H7 (cell line): ENCODE results near the gene ATP8B4. TPM values are rescaled to one million over a fixed set of nuclear protein-coding genes. Genes with fewer than 3 reads are reported as not detected.
A peak's percentile ranks its signal among the peaks of the same experiment; 100 is the strongest.

Experiments used
- DNase-seq: peaks from one replicate; pipeline ENCODE4 v3.0.0; 2012
- H3K27me3 ChIP-seq: 2 replicates; pipeline ENCODE4 v1.6.0; 2011; ENCODE audit warnings: mild to moderate bottlenecking, low read length; ENCODE audit not compliant: control insufficient read depth, insufficient read depth
- H3K36me3 ChIP-seq: replicated peaks from 2 replicates; pipeline ENCODE4 v1.5.1; 2011; ENCODE audit warnings: low read length; ENCODE audit not compliant: control insufficient read depth, insufficient read depth
- H3K4me3 ChIP-seq: 2 replicates; pipeline ENCODE4 v1.5.1; 2011; ENCODE audit warnings: low read depth, mild to moderate bottlenecking, control low read depth, low read length, moderate library complexity; ENCODE audit not compliant: insufficient read depth
- total RNA-seq: library from RNA; depleted of rRNA; stranded (reverse); fragments of >200 nt; shearing (Covaris generic); gene quantifications from 2 replicates; pipeline ENCODE4 v1.2.3, GENCODE V29; 2014

The ATP8B4 gene
- total RNA-seq, 1 experiment from 2014 or later: not detected

- H3K4me3 ChIP-seq: no peak overlapping the region
- no peaks in the 10 kb centered on the region for H3K36me3 ChIP-seq
- DNase-seq: no peak
- no peaks in the 10 kb centered on the region for H3K27me3 ChIP-seq
These were observed 106.2 kb downstream of the ATP8B4 start for GRCh38 chr15:50012790-50013189.

DNA sequence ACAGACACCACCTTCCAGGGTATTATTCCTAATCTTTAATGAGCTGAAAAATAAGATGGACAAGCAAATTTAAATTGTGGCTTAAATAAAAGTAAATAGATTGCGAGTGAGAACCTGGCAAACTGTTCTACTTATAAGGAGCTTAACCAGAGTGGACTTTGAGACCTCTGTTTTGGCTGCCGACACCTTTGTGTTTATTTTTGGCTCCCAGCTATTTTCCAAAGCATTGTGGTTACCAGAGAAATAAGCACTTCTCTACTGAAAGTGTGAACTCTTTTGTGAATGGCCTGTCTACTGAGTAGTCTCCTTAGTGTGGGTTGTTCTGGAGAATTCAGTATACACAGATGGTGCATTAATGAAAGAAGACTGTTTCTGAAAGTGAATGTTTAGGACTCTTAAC is 109.4 kb downstream of the ATP8B4 start:
- Histone ChIP-seq H3K4me3 (no peak overlapping the region), H3K27me3 (no peaks in the 10 kb centered on the region), H3K36me3 (no peaks in the 10 kb centered on the region)
- DNase-seq: no peak

GRCh38 chr15:50003786-50004334 is 115.2 kb downstream of the ATP8B4 start:
- Histone ChIP-seq H3K36me3 (no peaks in the 10 kb centered on the region), H3K27me3 (no peaks in the 10 kb centered on the region), H3K4me3 (no peak overlapping the region)
- DNase-seq: peak; percentile 31

GRCh38 chr15:49991587-49991986 is 127.4 kb downstream of the ATP8B4 start:
- Histone ChIP-seq H3K36me3 (no peaks in the 10 kb centered on the region), H3K27me3 (no peaks in the 10 kb centered on the region), H3K4me3 (no peak overlapping the region)
- DNase-seq: no peak

- H3K4me3 ChIP-seq: no peak overlapping the region
- DNase-seq: no peak
- no peaks in the 10 kb centered on the region for H3K36me3 ChIP-seq
- no peaks in the 10 kb centered on the region for H3K27me3 ChIP-seq
These were observed 128.0 kb downstream of the ATP8B4 start for GRCh38 chr15:49990835-49991545.

DNA sequence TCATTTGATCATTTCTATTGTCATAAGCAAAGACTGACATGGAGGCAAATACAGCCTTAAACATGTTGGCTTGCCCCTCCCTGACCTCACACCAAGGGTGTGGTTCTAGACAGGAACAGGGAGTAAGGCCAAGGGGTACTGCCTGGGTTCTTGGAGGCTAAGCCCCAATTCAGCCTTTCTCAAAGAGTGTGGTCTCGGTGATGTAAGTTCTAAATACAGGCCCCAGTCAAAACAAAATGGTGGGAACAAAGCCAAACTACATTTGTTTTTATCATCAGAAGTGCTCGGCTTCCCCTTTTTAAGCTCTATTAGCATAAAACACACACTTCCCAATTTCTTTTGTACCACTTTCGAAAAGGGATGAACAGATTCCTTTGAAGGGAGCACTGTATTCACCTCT is 129.5 kb downstream of the ATP8B4 start:
- Histone ChIP-seq H3K27me3 (no peaks in the 10 kb centered on the region), H3K4me3 (no peak overlapping the region), H3K36me3 (no peaks in the 10 kb centered on the region)
- no peak for DNase-seq

- Histone ChIP-seq H3K27me3 (no peaks in the 10 kb centered on the region), H3K4me3 (no peak overlapping the region), H3K36me3 (no peaks in the 10 kb centered on the region)
- no peak for DNase-seq
These were observed 130.3 kb downstream of the ATP8B4 start for GRCh38 chr15:49988766-49989165.

DNA sequence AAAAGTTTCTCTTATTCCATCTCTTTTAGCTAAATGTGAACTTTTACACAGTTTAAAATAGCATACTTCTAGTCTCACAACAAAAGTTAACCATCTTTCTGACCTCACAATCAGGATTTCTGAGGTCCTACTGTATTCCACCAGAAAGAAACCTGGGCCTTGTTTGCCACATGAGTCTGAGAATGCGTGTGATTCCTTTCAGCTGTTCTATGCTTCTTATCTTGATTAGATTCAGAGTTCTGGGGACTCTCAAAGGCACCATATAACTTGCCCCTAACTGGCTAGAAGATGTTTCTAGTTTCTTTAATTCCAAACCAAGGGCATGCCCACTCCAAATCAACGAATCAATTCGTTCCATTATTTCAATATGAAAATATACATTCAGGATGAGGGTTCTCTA is 131.1 kb downstream of the ATP8B4 start:
- no peaks in the 10 kb centered on the region for H3K27me3 ChIP-seq
- no peak for DNase-seq

GRCh38 chr15:49987198-49987785 is 131.7 kb downstream of the ATP8B4 start:
- DNase-seq: no peak
- Histone ChIP-seq H3K27me3 (no peaks in the 10 kb centered on the region), H3K4me3 (no peak overlapping the region), H3K36me3 (no peaks in the 10 kb centered on the region)

More for the DNA sequence above, 131.1 kb downstream of the ATP8B4 start:
- Histone ChIP-seq H3K4me3 (no peak overlapping the region), H3K36me3 (no peaks in the 10 kb centered on the region)

- Histone ChIP-seq H3K36me3 (no peaks in the 10 kb centered on the region), H3K4me3 (no peak overlapping the region), H3K27me3 (no peaks in the 10 kb centered on the region)
- no peak for DNase-seq
These were observed 132.7 kb downstream of the ATP8B4 start for GRCh38 chr15:49986326-49986725.

GRCh38 chr15:49985463-49985862 is 133.6 kb downstream of the ATP8B4 start:
- H3K4me3 ChIP-seq: no peak overlapping the region
- no peaks in the 10 kb centered on the region for H3K27me3 ChIP-seq
- H3K36me3 ChIP-seq: no peaks in the 10 kb centered on the region
- DNase-seq: no peak

- no peak for DNase-seq
- no peak overlapping the region for H3K4me3 ChIP-seq
- H3K27me3 ChIP-seq: no peaks in the 10 kb centered on the region
- no peaks in the 10 kb centered on the region for H3K36me3 ChIP-seq
These were observed 134.6 kb downstream of the ATP8B4 start for GRCh38 chr15:49984436-49984835.

DNA sequence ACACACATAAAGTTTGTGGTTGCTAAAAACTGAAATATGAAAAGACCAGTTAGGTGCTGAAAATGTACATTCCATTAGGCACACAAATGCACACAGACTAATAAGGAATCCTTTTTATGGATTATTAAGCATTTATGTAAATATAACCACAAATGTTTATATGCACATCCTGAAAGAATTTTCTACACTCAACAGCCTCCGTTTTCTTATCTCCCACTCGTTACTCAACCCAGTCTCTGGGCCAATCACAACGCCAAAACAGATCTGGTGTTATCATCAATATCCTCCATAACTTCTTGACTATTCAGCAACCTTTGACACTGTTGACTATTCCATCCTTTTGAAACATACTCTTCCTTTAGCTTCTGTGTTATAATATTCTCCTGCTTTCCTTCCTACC is 136.4 kb downstream of the ATP8B4 start:
- no peak overlapping the region for H3K4me3 ChIP-seq
- no peaks in the 10 kb centered on the region for H3K36me3 ChIP-seq
- DNase-seq: no peak
- no peaks in the 10 kb centered on the region for H3K27me3 ChIP-seq

DNA sequence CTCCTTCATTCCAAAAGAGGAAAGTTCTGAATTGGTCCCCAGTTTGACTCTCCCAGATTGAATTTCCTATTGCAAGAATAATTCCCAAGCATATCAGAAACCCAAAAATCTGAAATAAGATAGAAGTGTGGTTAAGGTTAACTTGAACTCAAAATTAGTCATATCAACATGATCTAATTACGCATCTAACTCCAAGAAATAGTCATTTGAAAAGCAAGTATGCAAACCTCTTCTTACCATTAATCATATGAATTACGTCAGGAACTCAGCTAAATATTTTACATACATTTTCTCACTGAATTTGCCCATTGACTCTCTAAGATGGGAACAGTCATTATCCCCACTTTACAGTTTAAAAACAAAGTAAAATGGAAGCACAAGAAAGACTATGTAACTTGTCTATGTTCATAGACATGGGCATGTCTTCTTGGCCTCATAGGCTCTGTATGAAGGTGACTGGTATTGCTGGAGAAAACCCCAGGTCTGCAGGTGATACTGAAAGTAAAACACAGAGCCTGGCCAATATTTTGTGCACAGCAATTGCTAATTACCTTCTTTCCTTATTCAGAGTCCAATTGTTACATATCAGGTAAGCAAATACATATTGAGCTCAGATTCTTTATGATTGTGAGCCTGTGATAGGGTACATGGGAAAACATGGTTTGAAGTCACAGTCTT is 139.2 kb downstream of the ATP8B4 start:
- DNase-seq: no peak
- no peaks in the 10 kb centered on the region for H3K27me3 ChIP-seq
- no peaks in the 10 kb centered on the region for H3K36me3 ChIP-seq
- H3K4me3 ChIP-seq: no peak overlapping the region

DNA sequence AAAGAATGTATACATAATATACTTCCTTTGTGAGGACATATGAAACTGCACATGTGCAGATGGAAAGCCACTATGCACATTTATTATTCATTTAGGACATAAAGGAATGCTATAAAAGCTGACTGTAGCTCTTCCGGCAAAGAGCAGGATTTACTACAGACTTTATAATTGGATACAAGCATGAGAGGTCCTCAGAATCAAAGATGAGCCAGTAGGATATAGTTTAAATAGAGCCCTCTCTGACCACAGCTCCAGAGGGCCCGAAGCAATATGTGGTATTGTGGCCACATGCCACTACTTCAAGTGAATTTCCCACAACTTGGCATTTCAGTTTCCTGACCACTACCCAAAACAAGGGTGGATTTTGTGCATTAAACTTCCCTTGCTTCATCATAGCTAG is 140.9 kb downstream of the ATP8B4 start:
- no peak for DNase-seq
- H3K4me3 ChIP-seq: no peak overlapping the region
- no peaks in the 10 kb centered on the region for H3K27me3 ChIP-seq
- no peaks in the 10 kb centered on the region for H3K36me3 ChIP-seq
